Measurements from ENCODE around the gene BTNL8.

DNA sequence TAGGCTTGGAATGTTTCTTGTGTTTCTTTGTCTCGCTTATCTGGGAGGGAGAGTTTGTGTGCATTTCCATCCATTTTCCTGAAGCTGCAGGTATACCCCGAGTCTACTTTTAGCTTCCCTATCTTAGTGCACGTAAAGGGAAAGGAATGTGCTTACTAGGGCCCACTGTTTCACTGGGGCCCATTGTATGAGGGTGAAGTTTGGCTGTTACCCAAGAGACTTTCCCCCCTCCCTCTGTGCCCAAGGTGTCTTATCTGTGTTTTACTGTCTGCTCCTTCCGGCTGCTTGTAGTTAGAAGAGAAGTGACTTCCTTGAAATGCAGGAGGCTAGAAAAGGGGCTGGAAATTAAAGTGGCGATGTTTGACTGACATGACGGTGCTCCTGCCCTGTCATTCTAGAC is 77.6 kb downstream of the BTNL8 start:
- TF ChIP-seq, protein P1, sequence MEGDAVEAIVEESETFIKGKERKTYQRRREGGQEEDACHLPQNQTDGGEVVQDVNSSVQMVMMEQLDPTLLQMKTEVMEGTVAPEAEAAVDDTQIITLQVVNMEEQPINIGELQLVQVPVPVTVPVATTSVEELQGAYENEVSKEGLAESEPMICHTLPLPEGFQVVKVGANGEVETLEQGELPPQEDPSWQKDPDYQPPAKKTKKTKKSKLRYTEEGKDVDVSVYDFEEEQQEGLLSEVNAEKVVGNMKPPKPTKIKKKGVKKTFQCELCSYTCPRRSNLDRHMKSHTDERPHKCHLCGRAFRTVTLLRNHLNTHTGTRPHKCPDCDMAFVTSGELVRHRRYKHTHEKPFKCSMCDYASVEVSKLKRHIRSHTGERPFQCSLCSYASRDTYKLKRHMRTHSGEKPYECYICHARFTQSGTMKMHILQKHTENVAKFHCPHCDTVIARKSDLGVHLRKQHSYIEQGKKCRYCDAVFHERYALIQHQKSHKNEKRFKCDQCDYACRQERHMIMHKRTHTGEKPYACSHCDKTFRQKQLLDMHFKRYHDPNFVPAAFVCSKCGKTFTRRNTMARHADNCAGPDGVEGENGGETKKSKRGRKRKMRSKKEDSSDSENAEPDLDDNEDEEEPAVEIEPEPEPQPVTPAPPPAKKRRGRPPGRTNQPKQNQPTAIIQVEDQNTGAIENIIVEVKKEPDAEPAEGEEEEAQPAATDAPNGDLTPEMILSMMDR (IDR thresholded peaks at IDR 0.05): no peak
- no peak for TF ChIP-seq POLR2A (IDR thresholded peaks at IDR 0.05)
